ENCODE data around the gene VSX1.
A peak's percentile ranks its signal among the peaks of the same experiment; 100 is the strongest.

Gene VSX1

GRCh38 chr20:25065625-25066338 lies 16.2 kb downstream of the VSX1 start:
- peak in 1 of 3 donors; percentile 21 for DNase-seq (ENCODE audit: low read depth in 3 of 3)

DNA sequence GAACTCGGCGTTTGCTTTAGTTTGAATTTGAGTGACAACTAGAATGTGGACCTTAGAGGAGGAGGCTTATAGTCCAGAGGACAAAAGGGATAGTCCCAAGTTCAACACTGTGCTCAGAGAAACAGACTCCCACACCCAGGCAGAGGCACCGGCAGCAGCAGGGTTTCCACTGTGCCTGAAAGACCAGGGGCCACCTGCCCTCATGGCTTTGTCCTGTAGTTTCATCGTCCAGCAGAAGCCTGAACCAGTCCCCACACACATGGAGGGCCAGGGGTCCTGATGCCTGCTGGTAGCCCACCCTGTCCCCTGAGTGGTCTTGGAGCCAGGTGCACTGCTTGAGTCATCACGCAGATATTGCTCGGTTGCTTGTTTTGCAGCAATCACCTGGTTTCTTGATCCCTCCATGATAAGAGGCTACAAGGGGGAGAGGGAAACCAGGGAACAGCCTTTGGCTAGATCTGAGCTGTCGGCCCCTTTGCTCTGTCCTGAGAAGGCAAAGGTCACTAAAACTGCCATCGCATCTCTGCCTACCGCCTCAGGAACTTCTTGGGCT lies 16.8 kb downstream of the VSX1 start:
- DNase-seq (ENCODE audit: low read depth in 3 of 3): no peak

- no peak for DNase-seq (ENCODE audit: low read depth in 3 of 3)
Measured at GRCh38 chr20:25064561-25065071, 17.3 kb downstream of the VSX1 start.

DNA sequence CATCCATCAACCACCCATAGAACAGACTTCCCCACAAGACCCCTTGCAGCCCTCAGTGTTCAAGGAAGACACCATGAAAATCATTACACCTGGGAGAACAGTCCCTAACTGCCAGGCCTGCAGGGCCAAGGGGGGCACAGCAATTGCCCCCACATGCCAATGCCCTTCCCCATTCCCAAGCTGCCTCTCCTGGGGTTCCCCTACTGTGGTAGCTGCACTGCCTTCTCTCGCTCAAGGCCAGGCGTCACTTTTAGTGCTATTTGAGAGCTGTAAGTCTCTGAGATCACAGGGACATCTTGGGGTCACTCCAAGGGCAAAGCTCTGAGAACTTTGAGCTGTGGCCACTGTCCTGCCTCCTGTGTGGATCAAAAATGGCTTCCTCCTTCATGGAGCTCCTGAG lies 18.0 kb downstream of the VSX1 start:
- no peak for DNase-seq (ENCODE audit: low read depth in 3 of 3)

DNA sequence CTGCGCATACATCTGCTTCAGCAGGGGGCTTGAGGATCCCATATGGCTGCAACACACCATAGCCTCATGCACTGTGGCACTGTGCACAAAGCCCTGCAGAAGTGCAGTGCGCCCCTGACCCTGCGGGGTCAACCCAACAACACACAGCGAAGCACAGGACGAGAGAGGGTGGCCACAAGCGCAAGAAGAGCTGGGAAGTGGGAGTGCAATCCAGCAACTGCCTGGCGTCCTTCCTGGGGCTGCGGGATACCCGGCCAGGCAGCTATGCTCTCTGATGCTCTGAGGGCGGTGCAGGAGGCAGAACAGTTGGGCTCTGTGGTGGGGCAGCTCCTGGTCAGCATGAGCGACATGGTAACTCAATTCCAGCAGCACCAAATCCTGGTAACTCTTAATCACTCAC lies 18.4 kb downstream of the VSX1 start:
- no peak for DNase-seq (ENCODE audit: low read depth in 3 of 3)

- DNase-seq (ENCODE audit: low read depth in 3 of 3): no peak
Measured at GRCh38 chr20:25062841-25063240, 19.1 kb downstream of the VSX1 start.

- DNase-seq (ENCODE audit: low read depth in 3 of 3): no peak
Measured at GRCh38 chr20:25061821-25062530, 20.0 kb downstream of the VSX1 start.

DNA sequence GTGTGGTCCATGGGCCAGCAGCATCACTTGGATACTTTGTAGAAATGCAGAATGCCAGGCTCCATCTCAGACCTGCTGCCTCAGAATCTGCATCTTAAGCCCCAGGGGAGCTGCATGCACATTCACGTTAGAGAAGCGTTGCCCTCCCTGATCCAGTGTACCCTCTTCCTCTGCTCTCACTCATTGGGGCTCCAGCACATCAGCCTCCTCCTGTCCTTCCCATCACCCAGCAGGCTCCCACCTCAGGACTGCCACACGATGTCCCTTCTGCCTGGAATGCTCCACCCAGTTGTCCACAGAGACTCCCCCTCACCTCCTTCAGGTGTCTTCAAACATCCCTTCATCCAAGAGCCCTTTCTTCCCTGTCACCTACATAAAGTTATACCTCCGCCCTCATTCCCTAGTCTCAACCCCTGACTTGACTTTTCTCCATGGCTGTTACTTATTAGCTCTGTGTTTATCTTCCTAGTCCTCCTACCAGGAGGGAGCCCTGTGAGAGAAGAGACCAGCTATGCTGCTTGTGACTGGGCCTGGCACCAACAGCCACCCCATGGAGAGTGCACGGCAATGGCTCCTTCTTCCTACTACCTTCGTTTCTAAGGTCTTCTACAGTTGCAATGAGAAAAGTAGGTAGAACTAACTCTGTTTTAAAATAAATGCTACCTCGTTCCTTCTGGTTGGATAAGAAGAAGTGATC lies 20.7 kb downstream of the VSX1 start:
- DNase-seq (ENCODE audit: low read depth in 3 of 3): no peak

- no peak for DNase-seq (ENCODE audit: low read depth in 3 of 3)
Measured at GRCh38 chr20:25059866-25060465, 22.0 kb downstream of the VSX1 start.

DNA sequence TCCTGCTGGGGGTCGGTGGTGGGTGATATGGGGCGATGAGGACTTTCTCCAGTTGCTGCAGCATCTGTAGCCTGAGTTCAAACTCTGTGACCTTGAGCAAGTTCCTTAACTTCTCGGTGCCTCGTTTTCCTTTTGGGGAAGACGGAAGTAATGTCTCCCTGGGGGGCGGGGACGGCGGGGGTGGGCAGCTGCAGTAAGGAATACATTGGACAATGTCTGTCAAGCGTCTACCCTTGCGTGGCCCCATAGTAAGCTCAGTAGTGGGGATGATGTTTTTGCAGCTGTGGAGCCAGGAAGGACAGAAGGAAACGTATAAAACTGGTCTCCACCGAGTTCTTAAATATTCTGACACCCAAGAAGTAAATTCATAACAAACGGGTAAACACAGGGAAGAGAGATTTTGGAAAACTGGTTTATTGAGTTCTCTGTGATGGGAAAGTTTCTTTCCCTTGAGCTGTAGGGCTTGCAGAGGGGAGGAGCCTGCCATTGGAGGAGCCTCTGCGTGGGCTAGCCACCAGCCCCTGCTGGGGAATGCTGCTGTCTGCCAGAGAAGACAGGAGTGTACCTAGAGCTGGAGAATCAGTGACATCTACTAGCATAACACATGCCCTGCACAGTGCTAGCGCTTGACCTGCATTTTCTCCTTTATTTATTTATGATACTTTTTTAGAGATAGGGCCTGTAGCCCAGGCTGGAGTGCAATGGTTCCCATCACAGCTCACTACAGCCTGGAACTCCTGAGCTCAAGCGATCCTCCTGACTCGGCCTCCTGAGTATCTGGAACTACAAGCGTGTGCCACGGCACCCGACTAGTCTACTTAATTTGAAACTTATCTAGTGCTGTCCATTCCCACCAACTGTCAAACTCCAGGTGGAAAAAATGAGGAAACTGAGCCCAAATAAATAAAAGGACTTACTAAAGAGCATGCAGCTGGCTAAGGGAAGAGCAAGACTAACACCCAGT lies 22.8 kb downstream of the VSX1 start:
- no peak for DNase-seq (ENCODE audit: low read depth in 3 of 3)

GRCh38 chr20:25058051-25058846 lies 23.7 kb downstream of the VSX1 start, which contains the start of gene ACSS1:
Gene ACSS1 (minus strand): TSS chr20:25058139. CDS start chr20:25058102, 37 bp downstream.
- peak; percentile 22 to 58 (median 52) for DNase-seq (ENCODE audit: low read depth in 3 of 3)

- DNase-seq (ENCODE audit: low read depth in 3 of 3): peak; percentile 46 to 55 (median 47)
Measured at GRCh38 chr20:25057234-25058050, 24.5 kb downstream of the VSX1 start.

DNA sequence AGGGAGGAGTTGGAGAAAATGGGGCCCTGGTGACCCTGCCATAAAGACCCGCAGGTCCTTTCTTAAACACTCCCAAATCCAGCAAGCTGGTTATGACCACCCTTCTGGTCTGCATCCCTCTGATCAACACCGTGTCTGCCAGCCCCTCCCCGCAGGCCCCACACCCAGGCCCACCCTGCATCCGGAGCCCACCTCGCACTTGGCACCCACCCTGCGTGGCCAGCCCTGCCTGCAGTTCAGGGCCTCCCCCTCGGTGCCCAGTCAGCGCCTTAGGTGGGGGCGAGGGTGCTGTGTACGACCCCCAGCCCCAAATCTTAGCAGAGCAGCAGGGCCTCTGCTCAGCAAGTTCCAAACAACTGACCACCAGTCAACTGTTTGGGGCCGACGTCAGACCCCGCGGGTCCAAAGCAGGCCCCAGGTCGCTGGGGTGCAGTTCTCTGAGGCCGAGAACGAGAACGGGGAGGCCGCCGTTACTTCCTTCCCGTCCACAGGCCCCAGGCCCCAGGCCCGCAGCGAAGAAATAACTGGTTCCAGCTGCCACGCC lies 25.2 kb downstream of the VSX1 start:
- no peak for DNase-seq (ENCODE audit: low read depth in 3 of 3)

DNA sequence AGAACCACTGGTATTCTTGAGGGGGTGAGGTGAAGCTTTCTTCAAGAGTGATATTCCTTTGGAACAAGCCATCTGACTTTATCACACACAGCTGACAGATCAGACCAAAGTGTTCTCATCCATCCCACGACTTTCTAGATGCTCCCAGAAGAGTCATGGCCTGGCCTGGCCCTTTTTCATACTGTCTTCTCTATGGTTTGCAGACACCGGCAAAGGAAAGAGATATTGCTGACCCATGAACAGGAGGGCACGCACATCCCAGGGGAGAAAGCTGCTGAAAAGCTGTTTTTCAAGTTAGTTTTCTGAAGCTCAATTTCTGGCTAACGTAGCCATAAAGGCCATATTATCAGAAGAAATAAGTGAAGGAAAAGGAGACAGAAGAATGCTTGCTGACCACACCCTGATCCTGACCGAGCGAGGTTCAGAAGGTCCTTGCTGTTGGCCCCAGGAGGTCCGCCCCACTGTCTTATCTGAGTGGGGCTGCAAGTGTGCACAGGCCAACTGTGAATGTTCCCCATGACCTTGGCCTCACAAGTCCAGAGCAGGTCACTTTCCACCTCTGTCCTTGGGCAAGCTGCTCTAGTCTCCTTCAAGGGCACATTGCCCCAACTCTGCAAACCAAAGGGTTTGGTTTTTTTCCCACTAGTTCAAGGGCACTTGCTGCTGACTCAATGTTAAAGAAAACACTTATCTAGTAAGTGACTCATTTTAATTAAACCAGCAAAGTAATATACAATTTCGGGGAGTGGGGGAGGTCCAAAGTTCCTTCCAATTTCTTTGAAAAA lies 26.0 kb downstream of the VSX1 start:
- DNase-seq (ENCODE audit: low read depth in 3 of 3): no peak

DNA sequence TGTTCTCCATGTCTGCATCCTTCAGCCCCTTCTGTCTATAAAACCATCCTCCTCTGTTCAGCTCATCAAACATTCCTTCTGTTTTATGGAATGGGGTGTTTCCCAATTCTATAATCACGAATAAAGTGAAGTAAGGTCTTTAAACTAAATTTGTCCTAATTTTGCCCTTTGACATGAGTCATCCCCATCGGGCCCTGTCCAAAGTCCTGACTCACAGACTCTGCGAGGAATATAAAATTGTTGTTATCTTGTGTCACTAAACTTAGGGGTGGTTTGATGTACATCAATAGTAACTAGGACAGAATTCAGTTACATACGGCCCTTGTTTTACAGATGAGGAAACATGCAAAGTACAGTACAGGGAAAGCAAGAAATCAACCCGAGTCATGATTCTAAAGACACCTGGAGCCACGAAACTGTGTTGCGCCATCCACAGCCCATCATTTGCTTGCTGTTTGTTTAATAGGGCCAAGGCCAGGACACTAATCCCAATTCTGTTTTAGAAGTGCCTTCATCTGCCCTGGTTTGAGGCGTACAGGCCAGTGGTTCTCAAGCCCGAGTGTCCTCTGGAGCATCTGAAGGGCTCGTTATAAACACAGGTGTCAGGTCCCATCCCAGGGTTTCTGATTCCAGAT lies 26.8 kb downstream of the VSX1 start:
- DNase-seq (ENCODE audit: low read depth in 3 of 3): no peak

DNA sequence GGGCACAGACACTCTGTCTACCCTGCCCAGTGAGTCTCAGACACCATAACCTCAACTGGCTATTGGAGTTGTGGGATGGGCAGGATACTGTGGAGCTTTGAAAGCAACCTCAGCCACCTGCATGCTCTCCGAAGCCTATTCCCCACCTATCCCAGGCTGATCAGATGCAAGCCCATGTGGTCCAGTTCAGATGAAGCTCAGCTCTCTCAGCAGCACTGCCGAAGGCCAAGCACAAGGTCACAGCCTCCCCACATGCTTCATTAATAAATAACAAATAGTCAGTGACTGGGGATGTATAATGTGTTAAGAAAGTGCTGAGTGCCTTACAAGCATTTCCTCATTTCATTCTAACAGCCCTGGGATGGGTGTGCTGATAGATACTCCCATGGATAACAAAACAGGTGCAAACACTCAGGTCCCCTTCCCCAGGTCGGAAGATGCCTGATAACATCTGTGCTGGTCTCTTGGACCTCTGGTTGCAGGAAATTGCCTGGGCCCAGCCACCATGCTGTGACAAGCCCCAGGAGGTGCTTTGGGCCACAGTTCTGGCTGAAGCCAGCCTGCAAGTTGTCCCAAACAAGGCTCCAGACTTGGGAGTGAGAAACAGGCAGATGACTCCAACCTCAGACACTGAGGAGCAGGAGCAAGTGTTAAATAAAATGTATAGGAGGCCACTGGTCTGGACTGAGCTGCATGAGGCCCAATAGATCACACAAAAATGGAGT lies 27.7 kb downstream of the VSX1 start:
- no peak for DNase-seq (ENCODE audit: low read depth in 3 of 3)

Data from stimulated activated CD4-positive, alpha-beta T cell treated with anti-CD3 and anti-CD28 coated beads, TNF-alpha, amount 100 ng/mL, for 48 hours (primary cell).